ENCODE data around the gene NIPAL1. TPM values are rescaled to one million over a fixed set of nuclear protein-coding genes. Genes with fewer than 3 reads are reported as not detected.
A peak's percentile ranks its signal among the peaks of the same experiment; 100 is the strongest.

NIPAL1 gene
- total RNA-seq, 2 donors from 2014 or later: 3.4 to 8.4 TPM

DNA sequence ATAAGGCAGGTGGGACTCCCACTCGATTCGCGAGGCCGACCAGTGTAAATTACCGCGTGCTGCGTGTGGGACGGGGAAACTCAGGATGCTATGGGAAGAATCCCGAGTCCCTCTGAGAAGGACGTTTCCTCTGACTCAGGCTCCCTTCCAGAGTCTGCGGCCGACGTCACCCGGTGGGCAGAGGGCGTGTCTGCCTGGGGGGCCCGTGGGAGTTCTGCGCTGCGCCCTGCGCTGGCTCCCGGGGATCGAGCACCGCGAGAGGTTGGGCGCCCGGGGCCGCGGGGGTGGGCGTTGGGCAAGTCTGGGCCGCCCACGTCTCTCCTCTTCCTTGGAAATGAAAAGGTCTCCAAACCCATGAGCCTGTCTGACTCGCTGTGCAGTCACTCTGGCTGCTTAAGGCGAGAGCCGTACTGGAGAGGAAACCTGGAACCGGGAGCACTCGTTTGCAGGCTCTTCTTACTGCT, 568 bp downstream of the NIPAL1 start:
- Mint-ChIP-seq H3K36me3 (ENCODE audit: low read depth) (peaks cover 2% of the 10 kb centered on the region), H3K9me3 (peaks cover 29% of the 10 kb centered on the region), H3K4me3 (peak overlapping the region; percentile 80), H3K27me3 (ENCODE audit: insufficient read depth) (peaks cover 33% of the 10 kb centered on the region), H3K27ac (peak overlapping the region; percentile 85), H3K4me1 (peaks cover 3% of the 10 kb centered on the region)
- 1 to 2% methylated on average over 17 to 35 of the region's 35 CpGs for WGBS, 2 experiments (ENCODE audit: insufficient coverage in 1 of 2, insufficient read length in 1 of 2)
- DNase-seq: peak; percentile 88
- peak overlapping the region; percentile 92 for H3K4me3 ChIP-seq (ENCODE audit: low read length)
- peaks cover 27% of the 10 kb centered on the region for H3K27me3 ChIP-seq (ENCODE audit: control insufficient read depth, insufficient read depth, low read length, poor library complexity, severe bottlenecking)
- no peaks in the 10 kb centered on the region for H3K36me3 ChIP-seq (ENCODE audit: control insufficient read depth, insufficient read depth, low read length)
- peaks cover 23% of the 10 kb centered on the region for H3K9me3 ChIP-seq (ENCODE audit: control insufficient read depth, low read length)
- peak overlapping the region; percentile 59 for H3K9ac ChIP-seq (ENCODE audit: extremely low read depth, low read length, poor library complexity, severe bottlenecking)
- TF ChIP-seq, protein P1, sequence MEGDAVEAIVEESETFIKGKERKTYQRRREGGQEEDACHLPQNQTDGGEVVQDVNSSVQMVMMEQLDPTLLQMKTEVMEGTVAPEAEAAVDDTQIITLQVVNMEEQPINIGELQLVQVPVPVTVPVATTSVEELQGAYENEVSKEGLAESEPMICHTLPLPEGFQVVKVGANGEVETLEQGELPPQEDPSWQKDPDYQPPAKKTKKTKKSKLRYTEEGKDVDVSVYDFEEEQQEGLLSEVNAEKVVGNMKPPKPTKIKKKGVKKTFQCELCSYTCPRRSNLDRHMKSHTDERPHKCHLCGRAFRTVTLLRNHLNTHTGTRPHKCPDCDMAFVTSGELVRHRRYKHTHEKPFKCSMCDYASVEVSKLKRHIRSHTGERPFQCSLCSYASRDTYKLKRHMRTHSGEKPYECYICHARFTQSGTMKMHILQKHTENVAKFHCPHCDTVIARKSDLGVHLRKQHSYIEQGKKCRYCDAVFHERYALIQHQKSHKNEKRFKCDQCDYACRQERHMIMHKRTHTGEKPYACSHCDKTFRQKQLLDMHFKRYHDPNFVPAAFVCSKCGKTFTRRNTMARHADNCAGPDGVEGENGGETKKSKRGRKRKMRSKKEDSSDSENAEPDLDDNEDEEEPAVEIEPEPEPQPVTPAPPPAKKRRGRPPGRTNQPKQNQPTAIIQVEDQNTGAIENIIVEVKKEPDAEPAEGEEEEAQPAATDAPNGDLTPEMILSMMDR (conservative IDR thresholded peaks at IDR 0.05): no peak
- peaks cover 6% of the 10 kb centered on the region for H3K4me1 ChIP-seq (ENCODE audit: control insufficient read depth, insufficient read depth, low read length)
- H3K27ac ChIP-seq (ENCODE audit: low read depth, low read length): no peak overlapping the region

DNA sequence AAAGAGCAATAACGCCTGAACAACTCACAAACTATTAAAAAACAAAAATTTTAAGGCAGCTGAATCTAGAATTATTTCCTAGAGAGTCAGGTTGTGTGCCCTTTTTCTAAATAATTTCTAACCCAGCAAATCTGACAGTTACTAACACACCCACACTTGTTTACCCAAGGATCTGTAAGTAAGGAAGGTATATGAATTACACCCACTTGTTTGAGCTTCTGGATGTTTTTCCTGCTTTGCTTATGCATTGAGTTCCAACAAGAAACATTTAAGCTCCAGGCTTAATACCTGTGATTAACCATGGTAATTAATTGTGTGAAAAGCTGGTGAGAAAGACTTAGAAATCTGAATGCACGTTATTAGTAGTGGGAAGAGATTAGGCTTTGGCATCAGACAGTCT, 1.5 kb downstream of the NIPAL1 start:
- no peak for DNase-seq
- H3K4me3 Mint-ChIP-seq: peak overlapping the region; percentile 80
- H3K27me3 Mint-ChIP-seq (ENCODE audit: insufficient read depth): peaks cover 33% of the 10 kb centered on the region
- H3K9me3 ChIP-seq (ENCODE audit: control insufficient read depth, low read length): peaks cover 23% of the 10 kb centered on the region
- no peak overlapping the region for H3K9ac ChIP-seq (ENCODE audit: extremely low read depth, low read length, poor library complexity, severe bottlenecking)
- WGBS, 2 experiments (ENCODE audit: insufficient coverage in 1 of 2, insufficient read length in 1 of 2): 86% methylated on average over 2 of the region's 2 CpGs; no CpG with 5 or more reads in 1 of the 2 experiments
- peaks cover 3% of the 10 kb centered on the region for H3K4me1 Mint-ChIP-seq
- peaks cover 25% of the 10 kb centered on the region for H3K9me3 Mint-ChIP-seq
- H3K4me3 ChIP-seq (ENCODE audit: low read length): peak overlapping the region; percentile 32
- H3K4me1 ChIP-seq (ENCODE audit: control insufficient read depth, insufficient read depth, low read length): peaks cover 6% of the 10 kb centered on the region
- H3K36me3 ChIP-seq (ENCODE audit: control insufficient read depth, insufficient read depth, low read length): no peaks in the 10 kb centered on the region
- H3K27me3 ChIP-seq (ENCODE audit: control insufficient read depth, insufficient read depth, low read length, poor library complexity, severe bottlenecking): peaks cover 27% of the 10 kb centered on the region
- no peak overlapping the region for H3K27ac ChIP-seq (ENCODE audit: low read depth, low read length)
- peaks cover 2% of the 10 kb centered on the region for H3K36me3 Mint-ChIP-seq (ENCODE audit: low read depth)
- TF ChIP-seq, protein P1 (conservative IDR thresholded peaks at IDR 0.05): no peak
- no peak overlapping the region for H3K27ac Mint-ChIP-seq

- Mint-ChIP-seq H3K27me3 (ENCODE audit: insufficient read depth) (peaks cover 30% of the 10 kb centered on the region), H3K36me3 (ENCODE audit: low read depth) (peaks cover under 1% of the 10 kb centered on the region), H3K27ac (no peak overlapping the region), H3K4me3 (no peak overlapping the region), H3K4me1 (peaks cover 3% of the 10 kb centered on the region), H3K9me3 (peaks cover 1% of the 10 kb centered on the region)
- 0% methylated on average over 1 of the region's 1 CpG; no CpG with 5 or more reads in 1 of the 2 experiments for WGBS, 2 experiments (ENCODE audit: insufficient coverage in 1 of 2, insufficient read length in 1 of 2)
- Histone ChIP-seq H3K36me3 (ENCODE audit: control insufficient read depth, insufficient read depth, low read length) (peaks cover under 1% of the 10 kb centered on the region), H3K9ac (ENCODE audit: extremely low read depth, low read length, poor library complexity, severe bottlenecking) (no peak overlapping the region), H3K27me3 (ENCODE audit: control insufficient read depth, insufficient read depth, low read length, poor library complexity, severe bottlenecking) (peaks cover 27% of the 10 kb centered on the region), H3K4me1 (ENCODE audit: control insufficient read depth, insufficient read depth, low read length) (peaks cover 6% of the 10 kb centered on the region), H3K9me3 (ENCODE audit: control insufficient read depth, low read length) (no peaks in the 10 kb centered on the region), H3K27ac (ENCODE audit: low read depth, low read length) (no peak overlapping the region), H3K4me3 (ENCODE audit: low read length) (no peak overlapping the region)
- no peak for DNase-seq
- TF ChIP-seq, protein P1 (conservative IDR thresholded peaks at IDR 0.05): no peak
Observed at GRCh38 chr4:48021100-48021499, 4.5 kb downstream of the NIPAL1 start.
